Ovary (tissue), 3 donors: ENCODE results near the gene LCE1E.

Experiments used
- EP300 ChIP-seq: sonication (generic); formaldehyde crosslinking; IDR thresholded peaks from one replicate; pipeline ENCODE4 v1.6.1; 2017; ENCODE audit warnings: antibody characterized with exemption
- POLR2A ChIP-seq: fragments of 450-650 bp; IDR thresholded peaks from one replicate; pipeline ENCODE4 v1.6.1; 2017; ENCODE audit warnings: antibody characterized with exemption, mild to moderate bottlenecking, moderate library complexity
- TF ChIP-seq, protein P1 (sequence below), 3 donors: fragments of 450-650 bp in 2 of 3; fragments of 200-600 bp in 1 of 3; IDR thresholded peaks; one replicate each; pipeline versions ENCODE4 v1.5.1 to v1.8.0; 2016 to 2022; ENCODE audit warnings: antibody characterized with exemption in 3 of 3, mild to moderate bottlenecking in 1 of 3
- donor health status: DM: no; HTN: no; CAD: no.

DNA sequence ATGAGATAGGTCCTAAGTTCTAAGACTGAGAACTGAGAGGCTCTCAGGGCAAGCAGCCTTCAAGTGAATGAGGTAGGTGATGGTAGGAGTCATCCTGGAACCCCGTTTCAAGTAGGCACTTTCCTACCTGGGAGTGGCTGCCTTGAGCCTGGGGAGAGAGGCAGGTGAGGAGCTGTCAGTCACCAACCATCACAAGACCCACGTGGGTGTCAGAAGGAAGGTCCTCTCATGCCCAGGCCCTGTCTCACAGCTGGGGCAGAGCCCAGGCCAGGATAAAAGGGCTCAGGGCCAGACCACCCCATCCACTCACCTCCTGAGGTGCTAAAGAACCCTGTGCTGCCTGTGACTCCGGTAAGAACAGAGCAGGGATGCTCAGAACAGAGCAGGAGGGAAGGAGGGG is 10.4 kb downstream of the LCE1E start, which contains the start of gene LCE1D:
- TF ChIP-seq, protein P1, sequence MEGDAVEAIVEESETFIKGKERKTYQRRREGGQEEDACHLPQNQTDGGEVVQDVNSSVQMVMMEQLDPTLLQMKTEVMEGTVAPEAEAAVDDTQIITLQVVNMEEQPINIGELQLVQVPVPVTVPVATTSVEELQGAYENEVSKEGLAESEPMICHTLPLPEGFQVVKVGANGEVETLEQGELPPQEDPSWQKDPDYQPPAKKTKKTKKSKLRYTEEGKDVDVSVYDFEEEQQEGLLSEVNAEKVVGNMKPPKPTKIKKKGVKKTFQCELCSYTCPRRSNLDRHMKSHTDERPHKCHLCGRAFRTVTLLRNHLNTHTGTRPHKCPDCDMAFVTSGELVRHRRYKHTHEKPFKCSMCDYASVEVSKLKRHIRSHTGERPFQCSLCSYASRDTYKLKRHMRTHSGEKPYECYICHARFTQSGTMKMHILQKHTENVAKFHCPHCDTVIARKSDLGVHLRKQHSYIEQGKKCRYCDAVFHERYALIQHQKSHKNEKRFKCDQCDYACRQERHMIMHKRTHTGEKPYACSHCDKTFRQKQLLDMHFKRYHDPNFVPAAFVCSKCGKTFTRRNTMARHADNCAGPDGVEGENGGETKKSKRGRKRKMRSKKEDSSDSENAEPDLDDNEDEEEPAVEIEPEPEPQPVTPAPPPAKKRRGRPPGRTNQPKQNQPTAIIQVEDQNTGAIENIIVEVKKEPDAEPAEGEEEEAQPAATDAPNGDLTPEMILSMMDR (IDR thresholded peaks at IDR 0.05): no peak
- no peak for TF ChIP-seq POLR2A
- TF ChIP-seq EP300: no peak
